Karpas-422 (cell line): ENCODE data around the gene AKT1S1. TPM values are rescaled to one million over a fixed set of nuclear protein-coding genes. Genes with fewer than 3 reads are reported as not detected.

Experiments used
- DNase-seq: peaks from one replicate; pipeline ENCODE4 v3.0.0-alpha.2; 2015
- H2AFZ ChIP-seq: fragments of 200-600 bp; sonication (generic); 2 replicates; pipeline ENCODE4 v1.6.1; 2014; ENCODE audit warnings: antibody characterized with exemption, low read length, mixed read lengths
- H3K27ac ChIP-seq: fragments of 200-600 bp; sonication (generic); 2 replicates; pipeline ENCODE4 v1.5.1; 2014; ENCODE audit warnings: mild to moderate bottlenecking, low read length, moderate library complexity
- H3K27me3 ChIP-seq: fragments of 200-600 bp; sonication (generic); 2 replicates; pipeline ENCODE4 v1.6.1; 2014; ENCODE audit warnings: low read length, mixed read lengths
- H3K36me3 ChIP-seq: fragments of 200-600 bp; sonication (generic); 2 replicates; pipeline ENCODE4 v1.6.1; 2014; ENCODE audit warnings: low read length, mixed read lengths; ENCODE audit not compliant: insufficient read depth
- H3K4me1 ChIP-seq: fragments of 200-600 bp; sonication (generic); 2 replicates; pipeline ENCODE4 v1.6.1; 2014; ENCODE audit warnings: mild to moderate bottlenecking, low read length, mixed read lengths
- H3K4me2 ChIP-seq: fragments of 200-600 bp; sonication (generic); 2 replicates; pipeline ENCODE4 v1.6.1; 2014; ENCODE audit warnings: low read length, low read depth, mild to moderate bottlenecking; ENCODE audit not compliant: poor library complexity, severe bottlenecking
- H3K4me3 ChIP-seq: fragments of 200-600 bp; sonication (generic); 2 replicates; pipeline ENCODE4 v1.5.1; 2014; ENCODE audit warnings: mild to moderate bottlenecking, antibody characterized with exemption, low read length, mixed read lengths
- H3K79me2 ChIP-seq: fragments of 200-600 bp; sonication (generic); 2 replicates; pipeline ENCODE4 v1.6.1; 2014; ENCODE audit warnings: mild to moderate bottlenecking, low read length, mixed read lengths
- H3K9ac ChIP-seq: fragments of 200-600 bp; sonication (generic); 2 replicates; pipeline ENCODE4 v1.6.0; 2014; ENCODE audit warnings: low read length
- H3K9me2 ChIP-seq: fragments of 200-600 bp; sonication (generic), shearing (Covaris generic); replicated peaks from 2 replicates; pipeline ENCODE4 v1.6.0; 2014; ENCODE audit warnings: mild to moderate bottlenecking, low read length, moderate library complexity; ENCODE audit not compliant: insufficient read depth
- H3K9me3 ChIP-seq: fragments of 300-700, 200-600 bp; sonication (generic); 2 replicates; pipeline ENCODE4 v1.6.1; 2014; ENCODE audit warnings: low read length, mixed read lengths
- H4K20me1 ChIP-seq: fragments of 200-600 bp; sonication (generic); 2 replicates; pipeline ENCODE4 v1.6.1; 2014; ENCODE audit warnings: mild to moderate bottlenecking, antibody characterized with exemption, low read length, low read depth; ENCODE audit not compliant: insufficient read depth
- total RNA-seq: library from RNA; depleted of rRNA; stranded (reverse); fragments of >200 nt; shearing (Covaris generic); gene quantifications from 2 replicates; pipeline ENCODE4 v1.2.3, GENCODE V29; 2014; ENCODE audit warnings: low replicate concordance

Gene AKT1S1
- total RNA-seq, 1 experiment from 2014 or later: 8.2 TPM

DNA sequence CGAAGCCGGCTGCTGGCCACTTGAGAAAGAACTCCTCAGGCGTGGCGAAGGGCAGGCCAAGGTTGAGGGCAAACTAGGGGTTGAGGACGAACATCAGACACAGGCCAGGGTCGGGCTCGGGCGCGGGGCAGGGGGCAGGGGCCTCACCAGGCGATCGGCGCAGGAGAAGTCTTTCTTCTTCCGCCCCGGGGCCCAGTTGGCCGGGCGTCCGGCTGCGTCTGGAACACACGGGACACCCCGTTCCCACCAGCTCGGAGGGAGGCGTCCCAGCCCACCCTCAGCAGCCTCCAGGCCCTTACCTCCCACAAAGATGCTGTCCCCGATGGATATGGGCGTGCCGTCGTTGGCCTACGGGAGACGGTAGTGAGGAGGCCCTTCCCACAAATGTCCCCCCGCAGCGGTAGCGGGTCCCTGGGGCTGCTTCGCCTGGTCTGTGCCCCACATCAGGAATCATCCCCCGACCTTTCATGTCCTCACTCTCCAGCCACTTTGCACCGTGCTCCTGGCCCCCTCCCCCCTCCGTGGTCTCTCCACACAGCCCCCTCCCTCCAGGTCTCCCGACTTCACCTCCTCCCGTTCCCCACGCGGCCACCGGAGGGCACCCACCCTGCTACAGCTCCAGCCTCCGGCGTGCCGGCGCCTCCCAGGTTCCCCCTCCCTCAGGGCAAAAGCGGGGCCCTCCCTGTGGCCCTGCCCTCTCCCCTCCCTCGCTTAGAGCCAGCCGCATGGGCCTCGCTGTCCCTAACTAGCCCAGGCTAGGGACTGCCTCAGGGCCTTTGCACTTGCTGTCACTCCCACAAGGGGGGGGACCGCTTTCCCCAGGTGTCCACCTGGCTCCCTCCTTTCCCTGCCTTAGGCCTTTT lies 14.5 kb downstream of the AKT1S1 start:
- no peaks in the 10 kb centered on the region for H3K9me3 ChIP-seq
- no peaks in the 10 kb centered on the region for H3K9me2 ChIP-seq
- no peak overlapping the region for H3K9ac ChIP-seq
- H3K36me3 ChIP-seq: peaks cover 35% of the 10 kb centered on the region
- peak; percentile 67 for DNase-seq
- H3K4me1 ChIP-seq: peaks cover 18% of the 10 kb centered on the region
- H3K4me2 ChIP-seq: no peak overlapping the region
- H2AFZ ChIP-seq: no peak overlapping the region
- H3K27me3 ChIP-seq: no peaks in the 10 kb centered on the region
- peaks cover 35% of the 10 kb centered on the region for H4K20me1 ChIP-seq
- no peak overlapping the region for H3K4me3 ChIP-seq
- H3K27ac ChIP-seq: no peak overlapping the region
- peaks cover 31% of the 10 kb centered on the region for H3K79me2 ChIP-seq

DNA sequence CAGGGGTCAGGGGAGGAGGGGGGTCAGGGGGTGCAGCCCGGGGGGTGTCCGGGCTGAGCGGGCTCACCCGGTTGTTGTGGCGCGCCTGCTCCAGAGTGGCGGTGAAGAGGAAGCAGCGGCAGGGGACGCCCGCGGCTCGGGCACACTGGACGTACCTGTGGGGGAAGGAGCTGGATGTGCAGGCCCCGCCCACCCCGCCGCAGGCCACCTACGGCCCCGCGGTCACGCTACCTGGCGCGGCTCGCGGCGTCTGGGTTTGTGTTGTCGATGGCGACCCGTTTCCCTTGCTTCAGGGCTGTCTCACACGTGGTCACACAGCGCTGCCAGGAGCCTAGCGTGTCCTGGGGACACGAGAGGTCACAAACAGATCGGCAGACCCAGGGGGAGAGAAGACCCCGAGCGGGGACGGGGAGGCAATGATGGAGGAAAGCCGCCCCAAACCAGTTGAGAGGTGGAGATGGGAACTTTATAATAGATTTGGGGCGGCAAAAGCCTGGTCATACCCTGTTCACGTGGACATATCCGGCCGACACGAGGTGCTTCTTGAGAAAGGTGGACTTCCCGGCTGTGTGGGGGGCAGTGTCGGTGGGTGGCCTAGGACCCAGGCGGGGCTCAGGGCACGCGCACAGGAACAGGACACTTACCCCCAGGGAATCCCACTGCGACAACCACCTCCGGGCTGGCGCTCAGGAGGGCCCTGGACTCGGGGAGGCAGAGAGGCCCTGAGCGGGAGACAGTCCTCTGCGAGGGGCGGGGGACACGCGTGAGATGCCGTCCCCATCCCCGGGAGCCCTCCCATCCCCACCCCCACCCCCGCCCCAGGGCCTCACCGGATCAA lies 15.4 kb downstream of the AKT1S1 start:
- peaks cover 16% of the 10 kb centered on the region for H3K4me1 ChIP-seq
- DNase-seq: no peak
- H3K36me3 ChIP-seq: peaks cover 43% of the 10 kb centered on the region
- H3K9me2 ChIP-seq: no peaks in the 10 kb centered on the region
- H3K27me3 ChIP-seq: no peaks in the 10 kb centered on the region
- no peak overlapping the region for H2AFZ ChIP-seq
- no peak overlapping the region for H3K4me2 ChIP-seq
- H4K20me1 ChIP-seq: peaks cover 35% of the 10 kb centered on the region
- no peak overlapping the region for H3K9ac ChIP-seq
- no peaks in the 10 kb centered on the region for H3K9me3 ChIP-seq
- no peak overlapping the region for H3K4me3 ChIP-seq
- H3K27ac ChIP-seq: no peak overlapping the region
- H3K79me2 ChIP-seq: peaks cover 29% of the 10 kb centered on the region

DNA sequence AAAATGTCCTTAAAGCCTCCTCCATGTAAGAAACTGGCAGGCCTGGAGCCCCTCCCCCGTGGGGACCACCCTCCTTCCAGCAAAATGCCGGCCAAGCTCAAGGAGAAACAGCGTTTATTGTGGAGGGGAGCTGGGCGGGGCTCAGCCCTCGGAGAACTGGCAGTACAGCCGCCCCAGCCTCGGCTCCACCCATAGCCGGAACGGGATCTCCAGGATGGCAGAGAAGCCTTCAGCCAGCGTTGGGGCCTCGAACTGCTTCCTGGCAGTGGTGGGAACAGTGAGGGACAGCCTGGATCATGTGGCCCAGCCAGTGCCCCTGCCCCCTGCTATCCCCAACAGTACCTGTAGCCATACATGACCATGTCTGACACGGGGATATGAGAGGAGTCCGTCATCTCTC lies 16.0 kb downstream of the AKT1S1 start:
- peaks cover 34% of the 10 kb centered on the region for H4K20me1 ChIP-seq
- DNase-seq: no peak
- peaks cover 11% of the 10 kb centered on the region for H3K4me1 ChIP-seq
- H3K79me2 ChIP-seq: peaks cover 22% of the 10 kb centered on the region
- H3K36me3 ChIP-seq: peaks cover 48% of the 10 kb centered on the region
- H3K9ac ChIP-seq: no peak overlapping the region
- no peaks in the 10 kb centered on the region for H3K9me3 ChIP-seq
- H3K4me3 ChIP-seq: no peak overlapping the region
- H3K27me3 ChIP-seq: no peaks in the 10 kb centered on the region
- no peaks in the 10 kb centered on the region for H3K9me2 ChIP-seq
- H2AFZ ChIP-seq: no peak overlapping the region
- no peak overlapping the region for H3K27ac ChIP-seq
- H3K4me2 ChIP-seq: no peak overlapping the region

GRCh38 chr19:49860336-49861102 lies 16.6 kb downstream of the AKT1S1 start:
- H3K9me3 ChIP-seq: no peaks in the 10 kb centered on the region
- H3K4me1 ChIP-seq: peaks cover 5% of the 10 kb centered on the region
- H3K4me2 ChIP-seq: no peak overlapping the region
- H4K20me1 ChIP-seq: peaks cover 38% of the 10 kb centered on the region
- no peaks in the 10 kb centered on the region for H3K9me2 ChIP-seq
- H3K27ac ChIP-seq: no peak overlapping the region
- no peak overlapping the region for H2AFZ ChIP-seq
- H3K36me3 ChIP-seq: peaks cover 48% of the 10 kb centered on the region
- DNase-seq: no peak
- H3K27me3 ChIP-seq: no peaks in the 10 kb centered on the region
- peaks cover 18% of the 10 kb centered on the region for H3K79me2 ChIP-seq
- H3K9ac ChIP-seq: no peak overlapping the region
- no peak overlapping the region for H3K4me3 ChIP-seq

GRCh38 chr19:49859682-49860335 lies 17.3 kb downstream of the AKT1S1 start:
- H3K36me3 ChIP-seq: peaks cover 47% of the 10 kb centered on the region
- peaks cover 41% of the 10 kb centered on the region for H4K20me1 ChIP-seq
- no peak overlapping the region for H3K4me2 ChIP-seq
- H3K9me3 ChIP-seq: no peaks in the 10 kb centered on the region
- DNase-seq: no peak
- no peaks in the 10 kb centered on the region for H3K27me3 ChIP-seq
- no peak overlapping the region for H2AFZ ChIP-seq
- no peak overlapping the region for H3K4me3 ChIP-seq
- H3K9me2 ChIP-seq: no peaks in the 10 kb centered on the region
- no peak overlapping the region for H3K27ac ChIP-seq
- peaks cover 11% of the 10 kb centered on the region for H3K79me2 ChIP-seq
- no peak overlapping the region for H3K9ac ChIP-seq
- peaks cover under 1% of the 10 kb centered on the region; the same call in 1 of the 2 replicates for H3K4me1 ChIP-seq

GRCh38 chr19:49858088-49858985 lies 18.8 kb downstream of the AKT1S1 start:
- Histone ChIP-seq H2AFZ (no peak overlapping the region), H3K36me3 (peaks cover 33% of the 10 kb centered on the region; the same call in 1 of the 2 replicates), H3K27ac (no peak overlapping the region), H4K20me1 (peaks cover 42% of the 10 kb centered on the region; the same call in 1 of the 2 replicates), H3K9me3 (no peaks in the 10 kb centered on the region), H3K79me2 (peaks cover 12% of the 10 kb centered on the region), H3K9me2 (no peaks in the 10 kb centered on the region), H3K27me3 (no peaks in the 10 kb centered on the region), H3K4me3 (no peak overlapping the region), H3K4me1 (peaks cover 7% of the 10 kb centered on the region; the same call in 1 of the 2 replicates), H3K9ac (no peak overlapping the region), H3K4me2 (no peak overlapping the region)
- peak; percentile 69 for DNase-seq

GRCh38 chr19:49857838-49858087 lies 19.4 kb downstream of the AKT1S1 start:
- Histone ChIP-seq H3K9me3 (no peaks in the 10 kb centered on the region), H3K4me1 (peaks cover 12% of the 10 kb centered on the region), H3K4me3 (no peak overlapping the region), H3K9me2 (no peaks in the 10 kb centered on the region), H3K27me3 (no peaks in the 10 kb centered on the region), H3K79me2 (peaks cover 18% of the 10 kb centered on the region), H2AFZ (no peak overlapping the region), H3K4me2 (no peak overlapping the region), H3K27ac (no peak overlapping the region), H4K20me1 (peaks cover 41% of the 10 kb centered on the region), H3K36me3 (peaks cover 29% of the 10 kb centered on the region; the same call in 1 of the 2 replicates), H3K9ac (no peak overlapping the region)
- DNase-seq: no peak
